ENCODE data around the gene CSF1R.

CSF1R gene

GRCh38 chr5:150024346-150024984, 61.9 kb downstream of the CSF1R start:
- DNase-seq (ENCODE audit: low read depth), result no peak

DNA sequence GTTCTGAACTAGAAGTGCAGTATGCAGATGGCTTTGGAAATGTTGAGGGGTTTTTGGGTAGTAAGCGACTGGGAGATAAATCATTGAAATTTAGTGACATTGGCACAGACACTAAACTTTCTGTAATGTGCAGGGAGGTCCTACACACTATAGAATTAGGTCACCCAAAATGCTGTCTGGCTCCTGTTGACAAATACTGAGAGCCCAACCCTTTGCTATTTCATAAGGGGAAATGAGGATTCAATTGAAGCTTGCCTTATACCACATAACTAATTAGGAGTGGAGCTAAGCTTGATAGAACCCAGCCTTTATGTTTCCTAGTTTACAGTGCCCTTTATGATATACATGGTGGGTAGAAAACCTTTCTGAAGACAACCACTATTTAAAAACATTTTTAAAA, 63.2 kb downstream of the CSF1R start:
- no peak for DNase-seq (ENCODE audit: low read depth)

DNA sequence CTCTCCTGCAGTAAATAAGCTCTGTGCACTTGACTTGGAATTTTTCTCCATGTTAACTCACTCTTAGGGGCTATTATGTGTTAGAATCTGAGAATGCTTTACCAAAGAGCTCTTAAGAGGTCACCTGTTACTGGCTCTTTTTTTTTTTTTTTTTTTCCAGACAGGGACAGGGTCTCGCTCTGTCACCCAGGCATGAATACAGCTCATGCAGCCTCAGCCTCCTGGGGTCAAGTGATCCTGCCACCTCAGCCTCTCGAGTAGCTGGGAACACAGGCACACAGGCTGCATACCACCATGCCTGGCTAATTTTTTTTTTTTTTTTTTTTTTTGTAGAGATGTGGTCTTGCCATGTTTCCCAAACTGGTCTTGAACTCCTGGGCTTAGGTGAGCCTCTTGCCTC, 63.7 kb downstream of the CSF1R start:
- no peak for DNase-seq (ENCODE audit: low read depth)

- DNase-seq (ENCODE audit: low read depth), result no peak
Observed at GRCh38 chr5:150022158-150022531, 64.2 kb downstream of the CSF1R start.

GRCh38 chr5:150021491-150022157, 64.7 kb downstream of the CSF1R start:
- DNase-seq (ENCODE audit: low read depth), result no peak

- no peak for DNase-seq (ENCODE audit: low read depth)
Observed at GRCh38 chr5:150020249-150020648, 66.1 kb downstream of the CSF1R start.

GRCh38 chr5:150017226-150018005, 68.9 kb downstream of the CSF1R start:
- no peak for DNase-seq (ENCODE audit: low read depth)

- DNase-seq (ENCODE audit: low read depth), result no peak
Observed at GRCh38 chr5:150016537-150016936, 69.8 kb downstream of the CSF1R start.

DNA sequence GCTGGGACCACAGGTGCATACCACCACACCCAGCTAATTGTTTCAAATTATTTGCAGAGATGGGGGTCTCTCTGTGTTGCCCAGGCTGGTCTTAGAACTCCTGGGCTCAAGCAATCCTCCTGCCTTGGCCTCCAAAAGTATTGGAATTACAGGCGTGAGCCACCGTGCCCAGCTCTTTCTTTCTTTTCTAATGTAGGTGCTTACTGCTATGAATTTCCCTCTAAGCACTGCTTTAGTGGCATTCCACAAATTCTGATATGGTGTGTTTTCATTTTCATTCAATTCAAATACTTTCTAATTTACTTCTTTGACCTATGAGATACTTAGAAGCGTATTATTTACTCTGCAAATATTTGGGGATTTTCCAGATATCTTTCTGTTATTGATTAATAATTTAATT, 70.9 kb downstream of the CSF1R start:
- DNase-seq (ENCODE audit: low read depth), result no peak

- DNase-seq (ENCODE audit: low read depth), result no peak
Observed at GRCh38 chr5:150014456-150014855, 71.9 kb downstream of the CSF1R start.

GRCh38 chr5:150013931-150014330, 72.4 kb downstream of the CSF1R start:
- no peak for DNase-seq (ENCODE audit: low read depth)

DNA sequence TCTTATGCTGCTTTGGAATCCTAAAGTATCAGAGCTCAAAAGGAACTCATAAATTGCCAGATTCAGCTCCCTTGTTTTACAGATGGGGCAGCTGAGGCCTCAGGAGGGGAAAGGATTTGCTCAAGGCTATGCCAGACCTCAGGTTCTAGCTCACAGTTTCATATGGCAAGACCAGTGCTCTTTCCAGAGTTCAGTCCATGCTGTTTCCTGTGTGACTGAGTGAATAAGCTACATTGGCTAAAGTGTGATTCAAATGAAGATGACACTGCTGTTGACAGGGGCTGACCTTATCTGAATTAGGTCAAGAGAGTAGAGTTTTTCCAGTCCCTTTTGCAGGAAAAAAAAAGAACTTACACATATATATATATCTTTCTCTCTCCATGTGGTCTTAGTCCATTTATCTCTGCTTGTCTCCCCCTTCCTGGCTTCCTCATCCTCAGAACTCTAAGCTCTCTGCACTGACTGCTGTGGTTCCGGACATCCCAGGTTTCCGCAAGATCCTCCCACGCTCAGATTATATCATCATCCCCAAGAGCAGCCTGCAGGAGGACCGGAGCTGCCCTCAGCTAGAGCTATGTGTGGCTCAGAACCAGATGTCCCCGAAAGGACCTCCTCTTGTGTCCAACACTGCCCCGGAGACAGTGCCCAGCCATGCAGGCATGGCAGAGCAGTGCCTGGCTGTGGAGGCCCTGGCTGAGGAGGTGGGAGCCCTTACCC, 76.5 kb downstream of the CSF1R start:
- no peak for DNase-seq (ENCODE audit: low read depth)

GRCh38 chr5:150007050-150007449, 79.3 kb downstream of the CSF1R start:
- DNase-seq (ENCODE audit: low read depth), result no peak

DNA sequence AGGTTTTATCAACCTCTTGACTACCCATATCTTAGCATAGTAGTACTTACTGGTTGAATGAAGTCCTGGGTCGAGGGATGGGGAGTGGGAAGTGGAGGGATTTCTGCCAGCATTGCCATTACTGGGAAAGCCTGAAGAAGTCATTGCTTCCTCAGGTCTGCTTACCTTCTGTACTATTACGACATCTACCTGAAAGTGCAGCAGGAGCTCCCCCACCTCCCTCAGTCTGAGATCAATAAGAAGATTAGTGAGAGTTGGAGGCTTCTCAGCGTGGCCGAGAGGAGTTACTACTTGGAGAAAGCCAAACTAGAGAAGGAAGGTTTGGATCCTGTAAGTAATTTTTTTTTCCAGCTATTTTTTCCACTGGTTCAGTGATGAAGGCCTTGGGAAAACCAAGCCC, 80.0 kb downstream of the CSF1R start:
- DNase-seq (ENCODE audit: low read depth), result no peak
